Upper lobe of left lung (tissue), 4 donors: ENCODE data around the gene ATG7.

Experiments
- EP300 ChIP-seq, 4 donors: sonication (generic); formaldehyde crosslinking; IDR thresholded peaks; one replicate each; pipeline ENCODE4 v1.5.1; 2017; ENCODE audit warnings: antibody characterized with exemption in 4 of 4, control low read depth in 2 of 4
- POLR2A ChIP-seq, 4 donors: fragments of 450-650 bp; IDR thresholded peaks; one replicate each; pipeline ENCODE4 v1.5.1; 2016 to 2017; ENCODE audit warnings: antibody characterized with exemption in 4 of 4, mild to moderate bottlenecking in 2 of 4
- POLR2AphosphoS5 ChIP-seq, 2 donors: sonication (generic); formaldehyde crosslinking; IDR thresholded peaks; one replicate each; pipeline ENCODE4 v1.5.1; 2017; ENCODE audit warnings: antibody characterized with exemption in 2 of 2
- TF ChIP-seq, protein P1 (sequence below), 6 experiments: fragments of 450-650 bp in 4 of 6; fragments of 200-600 bp in 2 of 6; sonication (generic) in 2 of 6; IDR thresholded peaks; one replicate each; pipeline ENCODE4 v1.5.1; 2016 to 2019; ENCODE audit warnings: antibody characterized with exemption in 6 of 6

DNA sequence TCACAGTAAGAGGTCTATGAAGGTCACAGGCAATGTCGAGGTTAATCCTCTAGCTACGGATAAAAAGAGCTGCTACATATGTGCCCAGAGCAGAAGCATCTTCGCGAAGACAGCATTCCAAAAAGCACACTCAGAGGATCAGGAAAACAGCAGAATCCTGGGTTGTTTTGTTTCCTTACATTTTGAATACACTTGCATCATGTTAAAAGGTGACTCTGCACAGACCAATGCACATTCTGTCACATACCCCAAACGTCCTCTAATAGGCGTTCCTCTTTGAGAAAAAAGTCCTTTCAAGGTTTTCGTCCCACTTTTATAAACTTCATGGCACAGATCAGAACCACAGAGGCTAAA, 318.8 kb downstream of the ATG7 start:
- TF ChIP-seq, protein P1, sequence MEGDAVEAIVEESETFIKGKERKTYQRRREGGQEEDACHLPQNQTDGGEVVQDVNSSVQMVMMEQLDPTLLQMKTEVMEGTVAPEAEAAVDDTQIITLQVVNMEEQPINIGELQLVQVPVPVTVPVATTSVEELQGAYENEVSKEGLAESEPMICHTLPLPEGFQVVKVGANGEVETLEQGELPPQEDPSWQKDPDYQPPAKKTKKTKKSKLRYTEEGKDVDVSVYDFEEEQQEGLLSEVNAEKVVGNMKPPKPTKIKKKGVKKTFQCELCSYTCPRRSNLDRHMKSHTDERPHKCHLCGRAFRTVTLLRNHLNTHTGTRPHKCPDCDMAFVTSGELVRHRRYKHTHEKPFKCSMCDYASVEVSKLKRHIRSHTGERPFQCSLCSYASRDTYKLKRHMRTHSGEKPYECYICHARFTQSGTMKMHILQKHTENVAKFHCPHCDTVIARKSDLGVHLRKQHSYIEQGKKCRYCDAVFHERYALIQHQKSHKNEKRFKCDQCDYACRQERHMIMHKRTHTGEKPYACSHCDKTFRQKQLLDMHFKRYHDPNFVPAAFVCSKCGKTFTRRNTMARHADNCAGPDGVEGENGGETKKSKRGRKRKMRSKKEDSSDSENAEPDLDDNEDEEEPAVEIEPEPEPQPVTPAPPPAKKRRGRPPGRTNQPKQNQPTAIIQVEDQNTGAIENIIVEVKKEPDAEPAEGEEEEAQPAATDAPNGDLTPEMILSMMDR (IDR thresholded peaks at IDR 0.05) = no peak
- TF ChIP-seq POLR2A (IDR thresholded peaks at IDR 0.05) (no peak), POLR2AphosphoS5 (IDR thresholded peaks at IDR 0.05) (no peak), EP300 (IDR thresholded peaks at IDR 0.05) (no peak)
